ENCODE results near the gene UBE2G1.

UBE2G1 gene

GRCh38 chr17:4301066-4301465 is 65.4 kb downstream of the UBE2G1 start:
- TF ChIP-seq EZH2phosphoT487 (IDR thresholded peaks at IDR 0.05; ENCODE audit: low read length) = no peak
- TF ChIP-seq, protein P1, sequence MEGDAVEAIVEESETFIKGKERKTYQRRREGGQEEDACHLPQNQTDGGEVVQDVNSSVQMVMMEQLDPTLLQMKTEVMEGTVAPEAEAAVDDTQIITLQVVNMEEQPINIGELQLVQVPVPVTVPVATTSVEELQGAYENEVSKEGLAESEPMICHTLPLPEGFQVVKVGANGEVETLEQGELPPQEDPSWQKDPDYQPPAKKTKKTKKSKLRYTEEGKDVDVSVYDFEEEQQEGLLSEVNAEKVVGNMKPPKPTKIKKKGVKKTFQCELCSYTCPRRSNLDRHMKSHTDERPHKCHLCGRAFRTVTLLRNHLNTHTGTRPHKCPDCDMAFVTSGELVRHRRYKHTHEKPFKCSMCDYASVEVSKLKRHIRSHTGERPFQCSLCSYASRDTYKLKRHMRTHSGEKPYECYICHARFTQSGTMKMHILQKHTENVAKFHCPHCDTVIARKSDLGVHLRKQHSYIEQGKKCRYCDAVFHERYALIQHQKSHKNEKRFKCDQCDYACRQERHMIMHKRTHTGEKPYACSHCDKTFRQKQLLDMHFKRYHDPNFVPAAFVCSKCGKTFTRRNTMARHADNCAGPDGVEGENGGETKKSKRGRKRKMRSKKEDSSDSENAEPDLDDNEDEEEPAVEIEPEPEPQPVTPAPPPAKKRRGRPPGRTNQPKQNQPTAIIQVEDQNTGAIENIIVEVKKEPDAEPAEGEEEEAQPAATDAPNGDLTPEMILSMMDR (IDR thresholded peaks at IDR 0.05; ENCODE audit: low read length) = no peak
- TF ChIP-seq EZH2 (optimal IDR thresholded peaks at IDR 0.05; ENCODE audit: low read depth, low read length) = no peak
- H3K27ac ChIP-seq (ENCODE audit: low read length) = no peak overlapping the region
- H4K20me1 ChIP-seq (ENCODE audit: insufficient read depth, low read length) = peaks cover 23% of the 10 kb centered on the region; the same call in 1 of the 2 replicates
- H2AFZ ChIP-seq (ENCODE audit: low read length) = no peak overlapping the region
- DNase-seq = no peak
- peaks cover 94% of the 10 kb centered on the region for H3K79me2 ChIP-seq (ENCODE audit: low read length)
- H3K9me2 ChIP-seq (replicated peaks; ENCODE audit: insufficient read depth, low read length) = no peaks in the 10 kb centered on the region
- 0 out of 2 replicates have a peak, but pooled peaks cover 8% of the 10 kb centered on the region for H3F3A ChIP-seq (ENCODE audit: insufficient read depth, low read length)
- peaks cover 9% of the 10 kb centered on the region; the same call in 1 of the 2 replicates for H3K36me3 ChIP-seq (replicated peaks; ENCODE audit: insufficient read depth, low read length)
- no peaks in the 10 kb centered on the region for H3K4me1 ChIP-seq (ENCODE audit: low read length)
- H3K4me2 ChIP-seq (ENCODE audit: low read depth, low read length) = no peak overlapping the region
- H3K4me3 ChIP-seq (ENCODE audit: low read length) = no peak overlapping the region
- H3K9ac ChIP-seq (ENCODE audit: low read length) = no peak overlapping the region
- H3K9me3 ChIP-seq (replicated peaks; ENCODE audit: insufficient read depth, low read length) = no peaks in the 10 kb centered on the region
- no peaks in the 10 kb centered on the region for H3K27me3 ChIP-seq (replicated peaks; ENCODE audit: insufficient read depth, low read length)

DNA sequence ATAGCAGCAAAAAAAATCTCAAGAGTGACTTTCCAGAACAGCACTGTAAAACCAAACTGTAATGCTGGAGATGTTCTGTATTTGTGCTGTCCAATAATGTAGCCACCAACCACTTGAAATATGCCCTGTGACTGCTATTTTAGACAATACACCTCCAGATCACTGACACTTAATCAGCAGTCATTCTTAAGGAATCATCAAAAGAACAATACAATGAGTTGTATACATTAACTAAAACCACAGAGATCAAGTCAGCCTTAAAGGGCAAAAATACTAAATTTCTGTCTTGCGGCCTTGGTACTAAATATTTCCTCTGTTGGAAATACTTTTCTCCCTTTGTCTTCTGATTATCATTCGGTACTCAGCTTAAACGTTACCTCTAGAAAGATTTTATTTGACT is 69.1 kb downstream of the UBE2G1 start:
- TF ChIP-seq EZH2 (optimal IDR thresholded peaks at IDR 0.05; ENCODE audit: low read depth, low read length) (no peak), EZH2phosphoT487 (IDR thresholded peaks at IDR 0.05; ENCODE audit: low read length) (no peak)
- TF ChIP-seq, protein P1 (IDR thresholded peaks at IDR 0.05; ENCODE audit: low read length) = no peak
- Histone ChIP-seq H3K27ac (ENCODE audit: low read length) (no peak overlapping the region), H4K20me1 (ENCODE audit: insufficient read depth, low read length) (peaks cover 12% of the 10 kb centered on the region; the same call in 1 of the 2 replicates), H2AFZ (ENCODE audit: low read length) (no peak overlapping the region), H3K9me2 (replicated peaks; ENCODE audit: insufficient read depth, low read length) (no peaks in the 10 kb centered on the region), H3K79me2 (ENCODE audit: low read length) (peaks cover 93% of the 10 kb centered on the region), H3K9ac (ENCODE audit: low read length) (no peak overlapping the region), H3K4me2 (ENCODE audit: low read depth, low read length) (no peak overlapping the region), H3K4me3 (ENCODE audit: low read length) (no peak overlapping the region), H3K36me3 (replicated peaks; ENCODE audit: insufficient read depth, low read length) (0 out of 2 replicates have a peak, but pooled peaks cover 6% of the 10 kb centered on the region), H3K27me3 (replicated peaks; ENCODE audit: insufficient read depth, low read length) (no peaks in the 10 kb centered on the region), H3K4me1 (ENCODE audit: low read length) (no peaks in the 10 kb centered on the region), H3K9me3 (replicated peaks; ENCODE audit: insufficient read depth, low read length) (no peaks in the 10 kb centered on the region), H3F3A (ENCODE audit: insufficient read depth, low read length) (0 out of 2 replicates have a peak, but pooled peaks cover 6% of the 10 kb centered on the region)
- no peak for DNase-seq

GRCh38 chr17:4295686-4296085 is 70.8 kb downstream of the UBE2G1 start:
- Histone ChIP-seq H3K9me3 (replicated peaks; ENCODE audit: insufficient read depth, low read length) (no peaks in the 10 kb centered on the region), H3K4me2 (ENCODE audit: low read depth, low read length) (no peak overlapping the region), H2AFZ (ENCODE audit: low read length) (no peak overlapping the region), H3K4me1 (ENCODE audit: low read length) (no peaks in the 10 kb centered on the region), H3K9ac (ENCODE audit: low read length) (no peak overlapping the region), H3F3A (ENCODE audit: insufficient read depth, low read length) (0 out of 2 replicates have a peak, but pooled peaks cover 6% of the 10 kb centered on the region), H3K27ac (ENCODE audit: low read length) (no peak overlapping the region), H3K4me3 (ENCODE audit: low read length) (no peak overlapping the region), H3K9me2 (replicated peaks; ENCODE audit: insufficient read depth, low read length) (no peaks in the 10 kb centered on the region), H3K27me3 (replicated peaks; ENCODE audit: insufficient read depth, low read length) (no peaks in the 10 kb centered on the region), H3K79me2 (ENCODE audit: low read length) (peaks cover 92% of the 10 kb centered on the region), H3K36me3 (replicated peaks; ENCODE audit: insufficient read depth, low read length) (no peaks in the 10 kb centered on the region; the same call in 1 of the 2 replicates), H4K20me1 (ENCODE audit: insufficient read depth, low read length) (peaks cover 12% of the 10 kb centered on the region; the same call in 1 of the 2 replicates)
- no peak for DNase-seq
- TF ChIP-seq, protein P1 (IDR thresholded peaks at IDR 0.05; ENCODE audit: low read length) = no peak

Data from MM.1S (cell line).